IPS DF 6.9 (cell line): ENCODE measurements around the gene SLC2A1.
"Not testable (repeated sequence)": the region's sequence is repeated elsewhere in the genome, so short reads cannot be mapped to it uniquely, and the experiment has no call there.

ENCODE experiments used
- DNase-seq: peaks from one replicate; pipeline ENCODE4 v3.0.0-alpha.2; 2013; ENCODE audit warnings: low read depth, low spot score
- H3K27ac ChIP-seq: one replicate; pipeline ENCODE4 v1.5.1; 2013; ENCODE audit warnings: low read length, control low read depth
- H3K27me3 ChIP-seq: 2 replicates; pipeline ENCODE4 v1.6.1; 2013; ENCODE audit warnings: mild to moderate bottlenecking, low read length; ENCODE audit not compliant: control insufficient read depth, insufficient read depth
- H3K36me3 ChIP-seq: 2 replicates; pipeline ENCODE4 v1.6.1; 2013; ENCODE audit warnings: low read length; ENCODE audit not compliant: control insufficient read depth, insufficient read depth
- H3K4me1 ChIP-seq: 2 replicates; pipeline ENCODE4 v1.6.1; 2013; ENCODE audit warnings: low read length; ENCODE audit not compliant: control insufficient read depth, insufficient read depth
- H3K4me3 ChIP-seq: 2 replicates; pipeline ENCODE4 v1.5.1; 2013; ENCODE audit warnings: mild to moderate bottlenecking, low read length
- H3K9me3 ChIP-seq: 2 replicates; pipeline ENCODE4 v1.6.1; 2013; ENCODE audit warnings: low read length, inconsistent platforms; ENCODE audit not compliant: control insufficient read depth, insufficient read depth
- WGBS: extraction: QIAGEN DNeasy Blood & Tissue Kit; methylation state at CpG from one replicate; pipeline ENCODE4 v1.1.7; 2013; ENCODE audit warnings: mixed read lengths, missing lambda C conversion rate; ENCODE audit not compliant: insufficient read length, insufficient coverage; 5-methylcytosine and 5-hydroxymethylcytosine counted together

Gene SLC2A1

GRCh38 chr1:42917241-42917495 lies 41.5 kb downstream of the SLC2A1 start:
- no CpG with 5 or more reads among the region's 15 CpGs for WGBS

GRCh38 chr1:42915456-42915855 lies 43.2 kb downstream of the SLC2A1 start:
- no peaks in the 10 kb centered on the region for H3K27me3 ChIP-seq
- DNase-seq: no peak
- WGBS: no CpG with 5 or more reads among the region's 3 CpGs

More at GRCh38 chr1:42917241-42917495, 41.5 kb downstream of the SLC2A1 start:
- no peaks in the 10 kb centered on the region for H3K9me3 ChIP-seq
- no peaks in the 10 kb centered on the region for H3K36me3 ChIP-seq
- no peaks in the 10 kb centered on the region for H3K27me3 ChIP-seq
- no peak for DNase-seq
- no peaks in the 10 kb centered on the region for H3K4me1 ChIP-seq
- no peak overlapping the region for H3K4me3 ChIP-seq
- H3K27ac ChIP-seq: no peak overlapping the region

GRCh38 chr1:42914092-42914627 lies 44.5 kb downstream of the SLC2A1 start:
- Histone ChIP-seq H3K36me3 (no peaks in the 10 kb centered on the region), H3K4me1 (no peaks in the 10 kb centered on the region), H3K27ac (no peak overlapping the region), H3K9me3 (no peaks in the 10 kb centered on the region), H3K4me3 (no peak overlapping the region), H3K27me3 (no peaks in the 10 kb centered on the region)
- DNase-seq: no peak
- WGBS: no CpG with 5 or more reads among the region's 2 CpGs

More at GRCh38 chr1:42915456-42915855, 43.2 kb downstream of the SLC2A1 start:
- H3K27ac ChIP-seq: no peak overlapping the region
- no peaks in the 10 kb centered on the region for H3K36me3 ChIP-seq
- no peaks in the 10 kb centered on the region for H3K4me1 ChIP-seq
- H3K4me3 ChIP-seq: no peak overlapping the region
- H3K9me3 ChIP-seq: no peaks in the 10 kb centered on the region

GRCh38 chr1:42913426-42914091 lies 45.1 kb downstream of the SLC2A1 start:
- Histone ChIP-seq H3K4me1 (no peaks in the 10 kb centered on the region), H3K4me3 (no peak overlapping the region), H3K27me3 (no peaks in the 10 kb centered on the region), H3K9me3 (no peaks in the 10 kb centered on the region), H3K27ac (no peak overlapping the region), H3K36me3 (no peaks in the 10 kb centered on the region)
- WGBS: no CpG with 5 or more reads among the region's 5 CpGs
- DNase-seq: peak; percentile 82

- DNase-seq: no peak
- H3K4me1 ChIP-seq: no peaks in the 10 kb centered on the region
- no peaks in the 10 kb centered on the region for H3K36me3 ChIP-seq
- H3K9me3 ChIP-seq: no peaks in the 10 kb centered on the region
- H3K27ac ChIP-seq: no peak overlapping the region
- H3K27me3 ChIP-seq: no peaks in the 10 kb centered on the region
- no peak overlapping the region for H3K4me3 ChIP-seq
Measured at GRCh38 chr1:42910985-42911384, 47.7 kb downstream of the SLC2A1 start.

GRCh38 chr1:42908046-42908445 lies 50.6 kb downstream of the SLC2A1 start:
- Histone ChIP-seq H3K4me3 (no peak overlapping the region), H3K36me3 (no peaks in the 10 kb centered on the region), H3K27me3 (no peaks in the 10 kb centered on the region), H3K4me1 (peaks cover 3% of the 10 kb centered on the region; the same call in 1 of the 2 replicates), H3K9me3 (no peaks in the 10 kb centered on the region), H3K27ac (no peak overlapping the region)
- no CpG with 5 or more reads among the region's 3 CpGs for WGBS
- no peak for DNase-seq

GRCh38 chr1:42904434-42904833 lies 54.2 kb downstream of the SLC2A1 start:
- Histone ChIP-seq H3K9me3 (no peaks in the 10 kb centered on the region), H3K36me3 (no peaks in the 10 kb centered on the region), H3K4me1 (peaks cover 3% of the 10 kb centered on the region; the same call in 1 of the 2 replicates), H3K27me3 (no peaks in the 10 kb centered on the region), H3K4me3 (no peak overlapping the region), H3K27ac (no peak overlapping the region)
- no CpG with 5 or more reads among the region's 1 CpG for WGBS
- no peak for DNase-seq

GRCh38 chr1:42899960-42900359 lies 58.7 kb downstream of the SLC2A1 start:
- H3K27me3 ChIP-seq, H3K36me3 ChIP-seq, H3K4me3 ChIP-seq, H3K9me3 ChIP-seq, DNase-seq, H3K4me1 ChIP-seq, H3K27ac ChIP-seq: not testable (repeated sequence)
- WGBS: no CpG with 5 or more reads among the region's 4 CpGs

GRCh38 chr1:42891465-42892138 lies 67.1 kb downstream of the SLC2A1 start:
- Histone ChIP-seq H3K9me3 (no peaks in the 10 kb centered on the region), H3K4me1 (no peaks in the 10 kb centered on the region), H3K27me3 (no peaks in the 10 kb centered on the region), H3K4me3 (no peak overlapping the region), H3K36me3 (no peaks in the 10 kb centered on the region), H3K27ac (no peak overlapping the region)
- DNase-seq: no peak
- no CpG with 5 or more reads among the region's 5 CpGs for WGBS

GRCh38 chr1:42889264-42889663 lies 69.4 kb downstream of the SLC2A1 start:
- WGBS: no CpG with 5 or more reads among the region's 4 CpGs
- Histone ChIP-seq H3K27ac (no peak overlapping the region), H3K4me1 (no peaks in the 10 kb centered on the region), H3K9me3 (no peaks in the 10 kb centered on the region), H3K27me3 (no peaks in the 10 kb centered on the region), H3K4me3 (no peak overlapping the region), H3K36me3 (no peaks in the 10 kb centered on the region)
- DNase-seq: no peak
